NCI-H1930 (cell line): Measurements from ENCODE around the gene IDH3G.
"Not testable (repeated sequence)": the region's sequence is repeated elsewhere in the genome, so short reads cannot be mapped to it uniquely, and the experiment has no call there.

Experiments used
- DNase-seq, 2 experiments: peaks; one replicate each; lab custom pipeline; 2025; lab: John Stamatoyannopoulos, UW

IDH3G gene

GRCh38 chrX:153762626-153763173 is 31.5 kb downstream of the IDH3G start:
- no peak for DNase-seq

- no peak for DNase-seq
These were observed 32.3 kb downstream of the IDH3G start for GRCh38 chrX:153761863-153762262.

GRCh38 chrX:153755136-153755535 is 39.0 kb downstream of the IDH3G start:
- DNase-seq, result no peak

- DNase-seq, result no peak
These were observed 43.9 kb downstream of the IDH3G start for GRCh38 chrX:153750127-153750774.

- not testable (repeated sequence) for DNase-seq
These were observed 45.2 kb downstream of the IDH3G start for GRCh38 chrX:153749017-153749416.

GRCh38 chrX:153746991-153747390 is 47.2 kb downstream of the IDH3G start:
- DNase-seq, result not testable (repeated sequence)

- DNase-seq, result no peak
These were observed 47.8 kb downstream of the IDH3G start for GRCh38 chrX:153746359-153746758.

GRCh38 chrX:153745067-153745433 is 49.1 kb downstream of the IDH3G start:
- DNase-seq, result not testable (repeated sequence)

- peak; percentile 23 to 33 for DNase-seq
These were observed 49.7 kb downstream of the IDH3G start for GRCh38 chrX:153744210-153745066.

GRCh38 chrX:153743468-153744209 is 50.5 kb downstream of the IDH3G start:
- peak; percentile 70 to 71 for DNase-seq

GRCh38 chrX:153742796-153743467 is 51.2 kb downstream of the IDH3G start:
- DNase-seq, result not testable (repeated sequence)

GRCh38 chrX:153742111-153742510 is 52.1 kb downstream of the IDH3G start:
- DNase-seq, result not testable (repeated sequence)

GRCh38 chrX:153741446-153741845 is 52.7 kb downstream of the IDH3G start:
- DNase-seq, result no peak

GRCh38 chrX:153740631-153741222 is 53.4 kb downstream of the IDH3G start:
- no peak for DNase-seq

- DNase-seq, result no peak
These were observed 54.3 kb downstream of the IDH3G start for GRCh38 chrX:153739754-153740486.

- no peak for DNase-seq
These were observed 56.0 kb downstream of the IDH3G start for GRCh38 chrX:153738056-153738605.

GRCh38 chrX:153736871-153737441 is 57.2 kb downstream of the IDH3G start:
- DNase-seq, result no peak

GRCh38 chrX:153736071-153736820 is 57.9 kb downstream of the IDH3G start:
- no peak for DNase-seq
